H9 (cell line): ENCODE data around the gene LRIT1. TPM values are rescaled to one million over a fixed set of nuclear protein-coding genes. Genes with fewer than 3 reads are reported as not detected.

Experiments used
- DNase-seq: peaks from one replicate; pipeline ENCODE4 v3.0.0-alpha.2; 2017
- H2AFZ ChIP-seq: one replicate; pipeline ENCODE4 v1.6.1; 2013; ENCODE audit warnings: mild to moderate bottlenecking, low read length, control low read depth, moderate library complexity
- H2AK5ac ChIP-seq: 2 replicates; pipeline ENCODE4 v1.6.1; 2013; ENCODE audit warnings: low read length, control low read depth, mixed read lengths; ENCODE audit not compliant: insufficient read length
- H2BK120ac ChIP-seq: one replicate; pipeline ENCODE4 v1.6.1; 2013; ENCODE audit warnings: low read depth, mild to moderate bottlenecking, low read length, control low read depth, inconsistent platforms; ENCODE audit not compliant: poor library complexity, severe bottlenecking
- H2BK12ac ChIP-seq: 2 replicates; pipeline ENCODE4 v1.6.1; 2013; ENCODE audit warnings: low read length, control low read depth, mixed read lengths, low read depth; ENCODE audit not compliant: insufficient read length
- H2BK15ac ChIP-seq: 2 replicates; pipeline ENCODE4 v1.6.1; 2013; ENCODE audit warnings: low read depth, low read length, control low read depth
- H2BK20ac ChIP-seq: one replicate; pipeline ENCODE4 v1.6.1; 2013; ENCODE audit warnings: low read depth, mild to moderate bottlenecking, low read length, control low read depth, inconsistent platforms; ENCODE audit not compliant: poor library complexity, severe bottlenecking
- H2BK5ac ChIP-seq: 2 replicates; pipeline ENCODE4 v1.6.1; 2013; ENCODE audit warnings: low read length, control low read depth, mixed read lengths; ENCODE audit not compliant: insufficient read length
- H3K14ac ChIP-seq: 2 replicates; pipeline ENCODE4 v1.6.1; 2013; ENCODE audit warnings: low read length, control low read depth; ENCODE audit not compliant: insufficient read depth
- H3K18ac ChIP-seq: 2 replicates; pipeline ENCODE4 v1.6.1; 2013; ENCODE audit warnings: low read depth, mild to moderate bottlenecking, mixed read lengths, low read length, control low read depth; ENCODE audit not compliant: insufficient read length
- H3K23ac ChIP-seq: 2 replicates; pipeline ENCODE4 v1.6.1; 2013; ENCODE audit warnings: low read length, control low read depth, mixed read lengths, low read depth; ENCODE audit not compliant: insufficient read length
- H3K23me2 ChIP-seq: 2 replicates; pipeline ENCODE4 v1.6.1; 2013; ENCODE audit warnings: low read depth, mild to moderate bottlenecking, mixed read lengths, low read length, control low read depth; ENCODE audit not compliant: insufficient read length, poor library complexity, severe bottlenecking
- H3K27ac ChIP-seq: 2 replicates; pipeline ENCODE4 v1.5.1; 2013; ENCODE audit warnings: low read length, control low read depth, mixed read lengths, low read depth; ENCODE audit not compliant: insufficient read length
- H3K27me3 ChIP-seq: 2 replicates; pipeline ENCODE4 v1.6.1; 2013; ENCODE audit warnings: low read length, control low read depth, inconsistent platforms; ENCODE audit not compliant: insufficient read depth
- H3K4ac ChIP-seq: 2 replicates; pipeline ENCODE4 v1.6.1; 2013; ENCODE audit warnings: low read depth, mild to moderate bottlenecking, control low read depth, inconsistent platforms, low read length, moderate library complexity
- H3K4me1 ChIP-seq: 2 replicates; pipeline ENCODE4 v1.6.1; 2013; ENCODE audit warnings: low read length, control low read depth, inconsistent platforms; ENCODE audit not compliant: insufficient read depth
- H3K4me2 ChIP-seq: 2 replicates; pipeline ENCODE4 v1.6.1; 2013; ENCODE audit warnings: low read length, control low read depth, mixed read lengths; ENCODE audit not compliant: insufficient read length, insufficient read depth
- H3K56ac ChIP-seq: 2 replicates; pipeline ENCODE4 v1.6.1; 2013; ENCODE audit warnings: low read depth, mild to moderate bottlenecking, mixed read lengths, low read length, control low read depth; ENCODE audit not compliant: insufficient read length
- H3K79me1 ChIP-seq: 2 replicates; pipeline ENCODE4 v1.6.1; 2013; ENCODE audit warnings: low read depth, mild to moderate bottlenecking, moderate library complexity, low read length, control low read depth, inconsistent platforms; ENCODE audit not compliant: insufficient read depth, poor library complexity, severe bottlenecking
- H3K79me2 ChIP-seq: 2 replicates; pipeline ENCODE4 v1.6.1; 2013; ENCODE audit warnings: low read length, control low read depth, inconsistent platforms; ENCODE audit not compliant: insufficient read depth
- H3K9ac ChIP-seq: 2 replicates; pipeline ENCODE4 v1.6.1; 2013; ENCODE audit warnings: low read length, control low read depth, mixed read lengths; ENCODE audit not compliant: insufficient read length; ENCODE audit errors: extremely low read depth
- H3K9me3 ChIP-seq: one replicate; pipeline ENCODE4 v1.6.1; 2013; ENCODE audit warnings: low read depth, low read length, inconsistent platforms; ENCODE audit not compliant: control insufficient read depth
- H3T11ph ChIP-seq: one replicate; pipeline ENCODE4 v1.6.1; 2013; ENCODE audit warnings: mild to moderate bottlenecking, low read length, control low read depth, inconsistent platforms
- H4K20me1 ChIP-seq: one replicate; pipeline ENCODE4 v1.6.1; 2013; ENCODE audit not compliant: control insufficient read depth, insufficient read length, insufficient read depth
- H4K5ac ChIP-seq: 2 replicates; pipeline ENCODE4 v1.6.1; 2013; ENCODE audit warnings: low read depth, mild to moderate bottlenecking, mixed read lengths, low read length, control low read depth; ENCODE audit not compliant: insufficient read length
- H4K8ac ChIP-seq: replicated peaks from 2 replicates; pipeline ENCODE4 v1.6.1; 2013; ENCODE audit warnings: low read length, control low read depth, mixed read lengths, low read depth; ENCODE audit not compliant: insufficient read length
- H4K91ac ChIP-seq: 2 replicates; pipeline ENCODE4 v1.6.1; 2013; ENCODE audit warnings: low read depth, mild to moderate bottlenecking, moderate library complexity, mixed read lengths, low read length, control low read depth; ENCODE audit not compliant: insufficient read length
- H3K27ac Mint-ChIP-seq, 3 experiments: 2 replicates in 2 of 3; 3 replicates in 1 of 3; pipeline ENCODE4 v1.8.0; 2020 to 2021; ENCODE audit warnings: mixed read lengths in 3 of 3, mild to moderate bottlenecking in 1 of 3, moderate library complexity in 1 of 3
- H3K27me3 Mint-ChIP-seq: 2 replicates; pipeline ENCODE4 v1.8.0; 2021; ENCODE audit warnings: low read depth, mild to moderate bottlenecking, moderate library complexity, mixed read lengths
- H3K36me3 Mint-ChIP-seq, 3 experiments: 2 replicates in 2 of 3; 3 replicates in 1 of 3; pipeline ENCODE4 v1.8.0; 2020 to 2021; ENCODE audit warnings: low read depth in 3 of 3, mixed read lengths in 3 of 3; ENCODE audit not compliant: insufficient read depth in 1 of 3
- H3K4me1 Mint-ChIP-seq, 2 experiments: 2 replicates each; pipeline ENCODE4 v1.8.0; 2020; ENCODE audit warnings: mixed read lengths in 2 of 2
- H3K4me3 Mint-ChIP-seq, 2 experiments: 2 replicates in 1 of 2; 3 replicates in 1 of 2; pipeline ENCODE4 v1.8.0; 2020 to 2021; ENCODE audit warnings: mild to moderate bottlenecking in 2 of 2, mixed read lengths in 2 of 2, moderate library complexity in 1 of 2
- H3K9me3 Mint-ChIP-seq, 2 experiments: 2 replicates in 1 of 2; 3 replicates in 1 of 2; pipeline ENCODE4 v1.8.0; 2020; ENCODE audit warnings: mild to moderate bottlenecking in 2 of 2, mixed read lengths in 2 of 2, moderate library complexity in 1 of 2
- CTCF ChIP-seq: fragments of 200-600 bp; sonication (generic); conservative IDR thresholded peaks from 3 replicates; pipeline ENCODE4 v1.8.0; 2021; ENCODE audit warnings: antibody characterized with exemption, mild to moderate bottlenecking
- WGBS: extraction: QIAGEN DNeasy Blood & Tissue Kit; methylation state at CpG from one replicate; pipeline ENCODE4 v1.1.7; 2013; ENCODE audit warnings: missing lambda C conversion rate, low lambda C conversion rate, mixed read lengths; ENCODE audit not compliant: insufficient read length; ENCODE audit errors: extremely low coverage; 5-methylcytosine and 5-hydroxymethylcytosine counted together
- total RNA-seq: library from RNA; stranded (reverse); gene quantifications from 2 replicates; pipeline ENCODE4 v1.2.1, GENCODE V29; 2021

Gene LRIT1
- total RNA-seq, 1 experiment from 2014 or later: not detected

GRCh38 chr10:84224411-84225028 lies 16.8 kb downstream of the LRIT1 start:
- H3K27me3 ChIP-seq: no peaks in the 10 kb centered on the region; the same call in 1 of the 2 replicates

More at GRCh38 chr10:84224411-84225028, 16.8 kb downstream of the LRIT1 start:
- H3K14ac ChIP-seq: no peak overlapping the region
- no peak overlapping the region for H4K91ac ChIP-seq
- H2BK12ac ChIP-seq: no peak overlapping the region
- H3K79me1 ChIP-seq: no peaks in the 10 kb centered on the region
- Mint-ChIP-seq H3K9me3 (no peaks in the 10 kb centered on the region), H3K36me3 (no peaks in the 10 kb centered on the region; a peak in 1 of 7 replicates), H3K27ac (no peak overlapping the region), H3K4me3 (no peak overlapping the region), H3K4me1 (no peaks in the 10 kb centered on the region), H3K27me3 (peaks cover 42% of the 10 kb centered on the region)
- H3K18ac ChIP-seq: no peak overlapping the region
- DNase-seq: peak; percentile 56
- no peak overlapping the region for H3K9ac ChIP-seq
- H3K9me3 ChIP-seq: no peaks in the 10 kb centered on the region
- H3K56ac ChIP-seq: no peak overlapping the region
- H2BK15ac ChIP-seq: no peak overlapping the region
- WGBS: no CpG with 5 or more reads among the region's 6 CpGs
- no peak overlapping the region for H3K4me2 ChIP-seq
- no peak overlapping the region for H2BK20ac ChIP-seq
- no peak overlapping the region for H3K4ac ChIP-seq
- no peaks in the 10 kb centered on the region for H3K79me2 ChIP-seq
- no peaks in the 10 kb centered on the region for H4K20me1 ChIP-seq
- H4K8ac ChIP-seq: no peak overlapping the region
- H2BK5ac ChIP-seq: no peak overlapping the region
- no peak overlapping the region for H2BK120ac ChIP-seq
- H3K23me2 ChIP-seq: no peaks in the 10 kb centered on the region
- no peak overlapping the region for H4K5ac ChIP-seq
- no peak overlapping the region for H3K23ac ChIP-seq
- no peak overlapping the region for H2AK5ac ChIP-seq
- no peak for TF ChIP-seq CTCF
- no peaks in the 10 kb centered on the region for H3K4me1 ChIP-seq
- H3K27ac ChIP-seq: no peak overlapping the region
- H2AFZ ChIP-seq: no peak overlapping the region
- H3T11ph ChIP-seq: no peak overlapping the region
